ENCODE data around the gene ASAP3. TPM values are rescaled to one million over a fixed set of nuclear protein-coding genes. Genes with fewer than 3 reads are reported as not detected.
A peak's percentile ranks its signal among the peaks of the same experiment; 100 is the strongest.

The ASAP3 gene
- total RNA-seq (2011; cell fraction: chromatin; rRNA removed; ENCODE audit: low replicate concordance) = 34.4 and 65.3 TPM in 2 replicates
- 32.2 and 34.5 TPM in 2 replicates for total RNA-seq (2011; cell fraction: nucleolus; rRNA removed)
- total RNA-seq (2011; cell fraction: nucleoplasm; rRNA removed) = 33.9 and 40.0 TPM in 2 replicates
- 19.0 and 23.0 TPM in 2 replicates for total RNA-seq (2014; rRNA removed)
- total RNA-seq (2014; rRNA removed; fragmentation: Illumina TruSeq; extraction: Trizol) = 14.3 and 14.8 TPM in 2 replicates
- 15.7 and 17.4 TPM in 2 replicates for total RNA-seq (2015; rRNA removed; fragmentation: Illumina TruSeq; extraction: Trizol)
- total RNA-seq (2021) = 27.6 and 31.2 TPM in 2 replicates
- 16.1 and 25.4 TPM in 2 replicates for polyA plus RNA-seq (2011; rRNA removed)
- 17.1 and 17.2 TPM in 2 replicates for polyA plus RNA-seq (2011; cell fraction: cytosol; rRNA removed)
- polyA plus RNA-seq (2011; cell fraction: nucleus; rRNA removed) = 63.8 and 76.4 TPM in 2 replicates
- 17.6 and 38.9 TPM in 2 replicates for polyA plus RNA-seq (2012)
- 21.3 and 22.3 TPM in 2 replicates for polyA plus RNA-seq (2014; fragmentation: Illumina TruSeq; extraction: Trizol)
- 1 to 10 TPM; 1.7 to 2.8 TPM for polyA plus RNA-seq (2014; fragmentation: Nextera tagmentation; extraction: Ambion mirVana)
- polyA plus RNA-seq (2014; rRNA removed) = 17.9 and 20.3 TPM in 2 replicates
- 16.7 and 24.0 TPM in 2 replicates for polyA minus RNA-seq (2011; rRNA and poly(A)+ RNA removed)
- polyA minus RNA-seq (2011; cell fraction: cytosol; rRNA and poly(A)+ RNA removed) = 15.0 TPM in 2 replicates
- 10.9 and 21.7 TPM in 2 replicates for polyA minus RNA-seq (2011; cell fraction: nucleus; rRNA and poly(A)+ RNA removed)
- Bru-seq, nascent RNA = percentile 66 among the genes with signal in this experiment
- percentile 61 among the genes with signal in this experiment for BruChase-seq, experiment 1, labeled RNA remaining after a 2-hour chase
- percentile 60 among the genes with signal in this experiment for BruChase-seq, experiment 2, labeled RNA remaining after a 6-hour chase
- long read RNA-seq, experiment 1, full-length matches to known transcripts = 19 of 68 reads
- long read RNA-seq, experiment 1, partial matches to known transcripts = 33 of 68 reads
- long read RNA-seq, experiment 1, other reads (novel, unspliced or antisense) = 16 of 68 reads
- long read RNA-seq, experiment 2, full-length matches to known transcripts = 6 of 25 reads
- long read RNA-seq, experiment 2, partial matches to known transcripts = 6 of 25 reads
- long read RNA-seq, experiment 2, other reads (novel, unspliced or antisense) = 13 of 25 reads
- long read RNA-seq, experiment 3, full-length matches to known transcripts = 1 of 2 reads
- long read RNA-seq, experiment 3, partial matches to known transcripts = 0 of 2 reads
- long read RNA-seq, experiment 3, other reads (novel, unspliced or antisense) = 1 of 2 reads

DNA sequence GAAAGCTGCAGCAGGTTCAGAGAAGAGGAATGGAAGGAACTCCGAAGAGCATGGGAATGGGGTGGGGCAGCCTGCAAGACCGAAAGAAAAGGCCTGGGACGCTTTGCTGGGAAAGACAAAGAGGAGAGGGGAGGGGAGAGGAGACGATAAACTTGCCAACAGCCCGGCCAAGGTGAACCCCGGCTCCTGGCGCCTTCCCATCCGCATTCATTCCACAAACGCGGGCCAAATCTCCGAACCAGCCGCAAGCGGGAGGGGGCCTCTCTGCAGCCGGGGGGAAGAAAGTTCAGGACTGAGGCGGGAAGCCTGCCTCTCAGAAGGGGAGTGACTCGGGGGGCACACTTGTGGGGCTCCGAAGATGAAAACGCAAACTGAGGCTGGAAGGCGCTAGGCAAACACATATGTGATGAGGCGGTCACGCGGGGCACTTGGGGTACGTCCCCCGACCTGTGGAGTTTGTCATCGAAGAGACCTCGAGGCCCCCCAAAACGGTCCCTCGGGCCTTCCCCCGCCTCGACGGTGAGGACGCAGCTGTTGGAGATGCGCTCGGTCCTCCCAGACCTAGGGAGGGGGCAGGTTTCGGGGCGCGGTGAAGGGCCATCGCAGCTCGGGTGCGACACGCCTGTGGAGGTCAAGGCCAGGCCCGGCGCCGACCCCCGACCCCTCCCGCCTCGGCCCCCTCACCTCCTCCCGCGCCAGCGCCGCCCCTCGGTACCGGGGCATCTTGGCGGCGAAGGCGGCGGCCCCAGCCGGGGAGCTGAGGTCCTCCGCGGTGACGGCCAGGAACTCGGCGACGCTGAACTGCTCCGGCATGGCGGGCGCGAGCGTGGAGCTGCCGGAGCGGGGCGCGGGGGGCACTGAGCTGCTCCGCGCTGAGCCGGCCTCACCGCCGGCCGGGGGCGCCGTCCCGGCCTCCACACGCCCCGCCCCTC lies at the start of gene ASAP3:
TSS of gene ASAP3 (minus strand) at position 859 of the 932 bp plus-strand sequence. CDS start at position 813, 46 bp downstream.
- Histone ChIP-seq H3K9me1 (ENCODE audit: control insufficient read depth, insufficient read depth, low read length) (no peaks in the 10 kb centered on the region), H4K20me1 (replicated peaks; ENCODE audit: control insufficient read depth, insufficient read depth, low read length) (no peaks in the 10 kb centered on the region), H3K27ac (ENCODE audit: extremely low read depth, low read depth, low read length) (peak within 1 kb of the TSS; percentile 64), H3K79me2 (ENCODE audit: control insufficient read depth, insufficient read depth, low read length) (peaks cover 12% of the 10 kb centered on the region; the same call in 2 of the 3 replicates), H3K4me3 (peak within 1 kb of the TSS; percentile 68), H3K4me1 (replicated peaks in 1 of 2; ENCODE audit: control insufficient read depth in 2 of 2, insufficient read depth in 2 of 2, low read length in 2 of 2) (peaks cover 40 to 45% of the 10 kb centered on the region in 2 experiments), H3K9ac (ENCODE audit: insufficient read depth in 1 of 2, low read depth in 2 of 2, low read length in 2 of 2) (peak within 1 kb of the TSS; percentile 38 to 94), H3K27me3 (ENCODE audit: control insufficient read depth in 2 of 2, insufficient read depth in 2 of 2, low read length in 2 of 2) (no peaks in the 10 kb centered on the region), H3K9me3 (replicated peaks; ENCODE audit: control insufficient read depth, insufficient read depth, low read depth, low read length) (no peaks in the 10 kb centered on the region), H2AFZ (ENCODE audit: low read depth, low read length) (peak within 1 kb of the TSS; percentile 91), H3K4me2 (ENCODE audit: insufficient read depth, low read length) (peak within 1 kb of the TSS; percentile 84), H3K36me3 (ENCODE audit: control insufficient read depth, insufficient read depth, low read length) (no peaks in the 10 kb centered on the region)
- no TSS peak for BruUV-seq (replicated peaks)
- in situ Hi-C loops (cut with MboI) (no loop called here), intact Hi-C loops (cut with micrococcal nuclease) (no loop called here)
- POLR2A ChIA-PET = interaction anchor here (0.5 to 3.2 kb wide), 12 partner anchors 8 to 946 kb away, joined by 3 to 23 read pairs (median 3); partner anchors contain the start of gene RPL11
- CTCF ChIA-PET (ENCODE audit: low intra/inter-chr PET ratio) = no interaction called here
- WGBS (ENCODE audit: insufficient coverage, low coverage, missing lambda C conversion rate) = 2% methylated on average over 71 of the region's 84 CpGs
- FAIRE-seq (no peak), DNase-seq (ENCODE audit: extremely low read depth in 1 of 4, low spot score in 3 of 4) (peak in 2 of 4 experiments; percentile 33 to 36), ATAC-seq (peak; percentile 1; the same call in 2 of the 3 replicates)
- TF ChIP-seq ZFPM2 (CRISPR knock-in tag; IDR thresholded peaks at IDR 0.05) (no peak), MYC (IDR thresholded peaks at IDR 0.05; ENCODE audit: low read depth, low read length) (no peak), MYC (CRISPR knock-in tag; IDR thresholded peaks at IDR 0.05; ENCODE audit: borderline replicate concordance, low read depth) (0 out of 2 replicates have a peak, but pooled peaks have one; percentile 47), ZNF830 (CRISPR knock-in tag; IDR thresholded peaks at IDR 0.05) (no peak), ZNF696 (CRISPR knock-in tag; conservative IDR thresholded peaks at IDR 0.05) (no peak), ZNF766 (CRISPR knock-in tag; conservative IDR thresholded peaks at IDR 0.05) (no peak), STAG1 (CRISPR knock-in tag; IDR thresholded peaks at IDR 0.05; ENCODE audit: borderline replicate concordance) (0 out of 2 replicates have a peak, but pooled peaks have one; percentile 7), XRCC4 (IDR thresholded peaks at IDR 0.05; ENCODE audit: extremely low read depth, insufficient read depth, insufficient read length) (no peak)
- TF ChIP-seq, protein P1, sequence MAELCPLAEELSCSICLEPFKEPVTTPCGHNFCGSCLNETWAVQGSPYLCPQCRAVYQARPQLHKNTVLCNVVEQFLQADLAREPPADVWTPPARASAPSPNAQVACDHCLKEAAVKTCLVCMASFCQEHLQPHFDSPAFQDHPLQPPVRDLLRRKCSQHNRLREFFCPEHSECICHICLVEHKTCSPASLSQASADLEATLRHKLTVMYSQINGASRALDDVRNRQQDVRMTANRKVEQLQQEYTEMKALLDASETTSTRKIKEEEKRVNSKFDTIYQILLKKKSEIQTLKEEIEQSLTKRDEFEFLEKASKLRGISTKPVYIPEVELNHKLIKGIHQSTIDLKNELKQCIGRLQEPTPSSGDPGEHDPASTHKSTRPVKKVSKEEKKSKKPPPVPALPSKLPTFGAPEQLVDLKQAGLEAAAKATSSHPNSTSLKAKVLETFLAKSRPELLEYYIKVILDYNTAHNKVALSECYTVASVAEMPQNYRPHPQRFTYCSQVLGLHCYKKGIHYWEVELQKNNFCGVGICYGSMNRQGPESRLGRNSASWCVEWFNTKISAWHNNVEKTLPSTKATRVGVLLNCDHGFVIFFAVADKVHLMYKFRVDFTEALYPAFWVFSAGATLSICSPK (IDR thresholded peaks at IDR 0.05; ENCODE audit: borderline replicate concordance) = no peak
- TF ChIP-seq, protein P2, sequence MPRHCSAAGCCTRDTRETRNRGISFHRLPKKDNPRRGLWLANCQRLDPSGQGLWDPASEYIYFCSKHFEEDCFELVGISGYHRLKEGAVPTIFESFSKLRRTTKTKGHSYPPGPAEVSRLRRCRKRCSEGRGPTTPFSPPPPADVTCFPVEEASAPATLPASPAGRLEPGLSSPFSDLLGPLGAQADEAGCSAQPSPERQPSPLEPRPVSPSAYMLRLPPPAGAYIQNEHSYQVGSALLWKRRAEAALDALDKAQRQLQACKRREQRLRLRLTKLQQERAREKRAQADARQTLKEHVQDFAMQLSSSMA (CRISPR knock-in tag; IDR thresholded peaks at IDR 0.05) = no peak
- TF ChIP-seq, protein P3, sequence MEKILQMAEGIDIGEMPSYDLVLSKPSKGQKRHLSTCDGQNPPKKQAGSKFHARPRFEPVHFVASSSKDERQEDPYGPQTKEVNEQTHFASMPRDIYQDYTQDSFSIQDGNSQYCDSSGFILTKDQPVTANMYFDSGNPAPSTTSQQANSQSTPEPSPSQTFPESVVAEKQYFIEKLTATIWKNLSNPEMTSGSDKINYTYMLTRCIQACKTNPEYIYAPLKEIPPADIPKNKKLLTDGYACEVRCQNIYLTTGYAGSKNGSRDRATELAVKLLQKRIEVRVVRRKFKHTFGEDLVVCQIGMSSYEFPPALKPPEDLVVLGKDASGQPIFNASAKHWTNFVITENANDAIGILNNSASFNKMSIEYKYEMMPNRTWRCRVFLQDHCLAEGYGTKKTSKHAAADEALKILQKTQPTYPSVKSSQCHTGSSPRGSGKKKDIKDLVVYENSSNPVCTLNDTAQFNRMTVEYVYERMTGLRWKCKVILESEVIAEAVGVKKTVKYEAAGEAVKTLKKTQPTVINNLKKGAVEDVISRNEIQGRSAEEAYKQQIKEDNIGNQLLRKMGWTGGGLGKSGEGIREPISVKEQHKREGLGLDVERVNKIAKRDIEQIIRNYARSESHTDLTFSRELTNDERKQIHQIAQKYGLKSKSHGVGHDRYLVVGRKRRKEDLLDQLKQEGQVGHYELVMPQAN (IDR thresholded peaks at IDR 0.05; ENCODE audit: borderline replicate concordance) = no peak
